ENCODE results near the gene SIRT7. TPM values are rescaled to one million over a fixed set of nuclear protein-coding genes. Genes with fewer than 3 reads are reported as not detected.
A peak's percentile ranks its signal among the peaks of the same experiment; 100 is the strongest.
"Not testable (repeated sequence)": the region's sequence is repeated elsewhere in the genome, so short reads cannot be mapped to it uniquely, and the experiment has no call there.

SIRT7 gene
- total RNA-seq, 1 experiment from 2014 or later = 24.7 TPM

DNA sequence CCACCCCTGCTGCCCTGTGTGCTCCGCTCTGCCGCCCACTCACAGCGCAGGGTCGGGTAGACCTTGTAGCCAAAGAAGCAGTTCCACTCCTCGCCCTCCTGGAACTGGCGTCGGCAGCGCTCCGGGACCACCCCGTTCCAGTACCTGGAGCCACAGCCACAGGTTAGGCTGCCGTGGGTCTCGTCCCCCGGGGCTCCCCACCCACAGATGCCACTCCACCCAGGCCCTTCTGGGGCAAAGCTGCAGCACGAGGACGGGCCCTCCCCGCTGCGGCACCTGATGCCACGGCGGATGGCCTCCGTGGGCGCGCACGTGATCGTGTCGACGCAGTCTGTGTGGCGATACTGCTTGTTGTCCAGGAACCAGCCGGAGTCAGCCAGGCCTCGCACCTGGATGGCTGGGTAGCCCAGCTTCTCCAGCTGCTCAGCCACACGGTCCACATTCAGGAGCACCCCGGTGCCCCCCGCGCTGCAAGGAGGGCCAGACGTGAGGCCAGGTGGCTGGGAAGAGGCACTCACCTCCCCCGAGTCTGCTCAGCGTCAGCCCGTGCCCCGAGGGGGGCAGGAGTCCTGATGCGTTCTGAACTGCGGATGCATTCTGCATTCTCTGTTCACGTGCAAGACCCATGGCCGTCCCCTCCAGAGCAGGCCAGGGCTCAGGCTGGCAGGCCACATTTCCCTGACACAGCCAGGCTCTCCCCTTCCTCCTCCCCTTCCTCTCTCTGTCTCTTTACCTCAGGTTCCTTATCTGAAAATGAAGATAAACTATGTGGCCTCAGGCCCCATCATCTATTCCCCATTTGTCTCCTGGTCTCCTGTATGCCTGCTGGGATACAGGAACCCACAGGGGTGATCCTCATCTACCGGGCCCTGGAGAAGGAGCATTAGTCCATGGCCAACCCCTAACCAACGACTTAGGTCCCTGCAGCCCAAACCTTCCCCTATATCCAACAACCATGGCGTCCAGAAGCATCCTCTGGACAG, 38.9 kb upstream of the SIRT7 start:
- DNase-seq (ENCODE audit: low read depth, low spot score) = no peak
- in situ Hi-C loops (cut with HindIII; ENCODE audit: low pct_unique_long_range_greater_than_20kb, low sequenced_read_pairs) = no loop called here

DNA sequence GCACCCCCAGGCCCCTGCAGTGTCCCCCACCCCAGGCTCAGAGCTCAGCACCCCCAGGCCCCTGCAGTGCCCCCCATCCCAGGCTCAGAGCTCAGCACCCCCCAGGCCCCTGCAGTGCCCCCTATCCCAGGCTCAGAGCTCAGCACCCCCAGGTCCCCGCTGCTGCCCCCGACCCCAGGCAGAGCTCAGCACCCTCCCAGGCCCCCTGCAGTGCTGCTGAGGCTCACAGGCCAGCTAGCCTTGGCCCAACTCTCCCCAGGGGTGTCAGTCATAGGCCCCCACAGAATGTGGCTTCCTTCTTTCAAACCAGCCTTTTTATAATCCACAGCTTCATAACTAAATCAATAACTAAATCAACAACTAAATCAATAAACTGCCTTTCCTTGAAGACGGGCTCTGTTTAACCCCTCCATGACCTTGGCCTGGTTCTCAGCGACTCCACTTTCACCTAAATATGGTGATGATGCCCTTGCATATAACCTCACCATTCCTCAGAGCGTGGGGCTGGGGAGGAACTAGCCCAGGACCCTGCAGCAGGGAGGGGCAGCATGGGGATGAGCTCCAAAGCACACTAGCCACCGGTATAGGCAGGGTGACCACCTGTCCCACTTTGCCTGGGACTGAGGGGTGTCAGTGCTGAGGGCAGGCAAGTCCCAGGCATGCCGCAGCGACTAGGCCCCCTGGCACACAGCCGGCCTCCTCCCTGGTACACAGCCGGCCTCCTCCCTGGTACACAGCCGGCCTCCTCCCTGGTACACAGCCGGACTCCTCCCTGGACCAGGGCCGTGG, 38.0 kb upstream of the SIRT7 start:
- no peak for DNase-seq (ENCODE audit: low read depth, low spot score)
- in situ Hi-C loops (cut with HindIII; ENCODE audit: low pct_unique_long_range_greater_than_20kb, low sequenced_read_pairs) = no loop called here

DNA sequence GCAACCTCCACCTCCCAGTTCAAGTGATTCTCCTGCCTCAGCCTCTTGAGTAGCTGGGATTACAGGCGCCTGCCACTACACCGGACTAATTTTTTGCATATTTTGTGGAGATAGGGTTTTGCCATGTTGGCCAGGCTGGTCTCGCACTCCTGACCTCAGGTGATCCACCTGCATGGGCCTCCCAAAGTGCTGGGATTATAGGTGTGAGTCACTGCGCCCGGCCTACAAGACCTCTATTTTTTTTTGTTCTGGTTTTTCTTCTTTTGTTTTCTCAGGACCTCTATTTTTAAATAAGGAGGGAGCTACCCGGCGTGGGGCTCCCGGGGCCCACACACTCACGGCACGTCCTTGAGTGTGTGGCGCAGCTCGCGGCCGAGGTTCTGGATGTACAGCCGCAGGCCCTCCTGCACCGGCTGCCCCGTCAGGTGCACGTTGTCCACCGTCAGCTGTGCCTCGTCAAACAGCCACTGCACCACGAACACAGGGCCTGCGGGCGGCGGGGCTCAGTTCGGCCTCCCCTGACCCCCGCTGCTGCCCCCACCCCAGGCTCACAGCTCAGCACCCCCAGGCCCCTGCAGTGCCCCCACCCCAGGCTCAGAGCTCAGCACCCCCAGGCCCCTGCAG, 37.2 kb upstream of the SIRT7 start:
- in situ Hi-C loops (cut with HindIII; ENCODE audit: low pct_unique_long_range_greater_than_20kb, low sequenced_read_pairs) = no loop called here
- DNase-seq (ENCODE audit: low read depth, low spot score) = no peak

DNA sequence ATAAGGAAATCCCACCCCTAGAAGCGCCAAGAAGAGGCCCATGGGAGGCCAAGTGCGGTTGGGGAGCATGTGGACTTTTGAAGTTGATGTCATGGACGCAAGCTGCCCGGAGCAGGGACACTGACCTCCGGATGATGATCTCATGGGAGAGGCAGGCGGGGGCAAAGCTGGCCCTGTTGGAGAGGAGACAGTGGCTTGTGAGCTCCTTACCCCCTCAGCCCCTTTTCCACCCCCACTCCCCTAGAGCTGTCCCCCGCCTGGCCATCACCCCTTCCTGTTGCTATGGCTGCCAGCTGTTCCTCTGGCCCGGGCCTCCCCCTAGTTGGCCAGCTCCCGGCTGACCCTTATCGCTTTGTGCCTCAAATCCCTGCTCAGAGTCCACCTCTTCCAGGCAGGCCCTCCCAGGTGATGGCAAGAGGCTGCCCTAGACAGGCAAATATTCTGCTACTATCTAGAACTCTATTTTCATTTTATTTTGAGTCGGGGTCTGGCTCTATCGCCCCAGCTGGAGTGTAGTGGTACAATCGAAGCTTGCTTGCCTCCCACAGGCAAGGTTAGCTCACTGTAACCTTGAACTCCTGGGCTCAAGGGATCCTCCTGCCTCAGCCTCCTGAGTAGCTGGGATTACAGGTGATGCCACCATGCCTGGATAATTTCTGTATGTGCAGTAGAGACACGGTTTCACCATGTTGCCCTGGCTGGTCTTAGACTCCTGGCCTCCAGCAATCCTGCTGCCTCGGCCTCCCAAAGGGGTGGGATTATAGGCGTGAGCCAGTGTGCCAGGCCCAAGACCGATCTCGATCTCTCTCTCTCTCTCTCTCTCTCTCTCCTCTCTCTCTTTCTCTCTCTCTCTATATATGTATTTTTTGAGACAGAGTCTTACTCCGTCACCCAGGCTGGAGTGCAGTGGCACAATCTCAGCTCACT, 36.4 kb upstream of the SIRT7 start:
- no peak for DNase-seq (ENCODE audit: low read depth, low spot score)
- in situ Hi-C loops (cut with HindIII; ENCODE audit: low pct_unique_long_range_greater_than_20kb, low sequenced_read_pairs) = no loop called here

DNA sequence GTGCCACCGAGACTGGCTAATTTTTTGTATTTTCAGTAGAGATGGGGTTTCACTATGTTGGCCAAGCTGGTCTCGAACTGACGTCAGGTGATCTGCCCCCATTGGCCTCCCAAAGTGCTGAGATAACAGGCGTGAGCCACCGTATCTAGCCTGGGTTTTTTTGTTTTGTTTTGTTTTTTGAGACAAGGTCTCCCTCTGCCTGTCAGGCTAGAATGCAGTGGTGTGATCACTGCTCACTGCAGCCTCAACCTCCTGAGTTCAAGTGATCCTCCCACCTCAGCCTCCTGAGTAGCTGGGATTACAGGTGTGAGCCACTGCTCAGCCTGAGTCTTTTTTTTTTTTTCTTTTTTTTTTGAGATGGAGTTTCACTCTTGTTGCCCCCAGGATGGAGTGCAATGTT, 35.5 kb upstream of the SIRT7 start:
- in situ Hi-C loops (cut with HindIII; ENCODE audit: low pct_unique_long_range_greater_than_20kb, low sequenced_read_pairs) = not testable (repeated sequence)
- peak; percentile 42 for DNase-seq (ENCODE audit: low read depth, low spot score)

DNA sequence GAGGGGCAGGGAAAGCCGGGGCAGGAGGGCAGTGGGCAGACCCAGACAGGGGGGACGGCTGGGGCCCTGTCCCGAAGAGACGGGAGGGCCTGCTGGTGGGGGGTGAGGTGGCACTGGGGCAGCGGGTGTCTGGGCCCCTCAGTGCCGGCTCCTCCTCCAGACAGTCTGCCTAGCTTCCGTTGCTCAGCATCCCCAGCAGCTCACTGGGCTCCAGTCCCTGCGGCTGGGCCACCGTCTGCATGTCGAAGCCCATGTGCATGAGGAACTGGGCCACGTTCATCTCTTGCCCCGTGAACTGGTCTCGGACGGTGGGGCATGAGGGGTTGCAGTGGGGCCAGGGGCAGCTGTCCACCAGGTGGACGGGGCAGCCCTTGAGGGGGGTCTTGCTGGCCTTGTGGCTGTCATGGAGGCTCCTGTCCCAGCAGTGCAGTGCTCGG, 34.8 kb upstream of the SIRT7 start:
- no peak for DNase-seq (ENCODE audit: low read depth, low spot score)
- in situ Hi-C loops (cut with HindIII; ENCODE audit: low pct_unique_long_range_greater_than_20kb, low sequenced_read_pairs) = no loop called here

DNA sequence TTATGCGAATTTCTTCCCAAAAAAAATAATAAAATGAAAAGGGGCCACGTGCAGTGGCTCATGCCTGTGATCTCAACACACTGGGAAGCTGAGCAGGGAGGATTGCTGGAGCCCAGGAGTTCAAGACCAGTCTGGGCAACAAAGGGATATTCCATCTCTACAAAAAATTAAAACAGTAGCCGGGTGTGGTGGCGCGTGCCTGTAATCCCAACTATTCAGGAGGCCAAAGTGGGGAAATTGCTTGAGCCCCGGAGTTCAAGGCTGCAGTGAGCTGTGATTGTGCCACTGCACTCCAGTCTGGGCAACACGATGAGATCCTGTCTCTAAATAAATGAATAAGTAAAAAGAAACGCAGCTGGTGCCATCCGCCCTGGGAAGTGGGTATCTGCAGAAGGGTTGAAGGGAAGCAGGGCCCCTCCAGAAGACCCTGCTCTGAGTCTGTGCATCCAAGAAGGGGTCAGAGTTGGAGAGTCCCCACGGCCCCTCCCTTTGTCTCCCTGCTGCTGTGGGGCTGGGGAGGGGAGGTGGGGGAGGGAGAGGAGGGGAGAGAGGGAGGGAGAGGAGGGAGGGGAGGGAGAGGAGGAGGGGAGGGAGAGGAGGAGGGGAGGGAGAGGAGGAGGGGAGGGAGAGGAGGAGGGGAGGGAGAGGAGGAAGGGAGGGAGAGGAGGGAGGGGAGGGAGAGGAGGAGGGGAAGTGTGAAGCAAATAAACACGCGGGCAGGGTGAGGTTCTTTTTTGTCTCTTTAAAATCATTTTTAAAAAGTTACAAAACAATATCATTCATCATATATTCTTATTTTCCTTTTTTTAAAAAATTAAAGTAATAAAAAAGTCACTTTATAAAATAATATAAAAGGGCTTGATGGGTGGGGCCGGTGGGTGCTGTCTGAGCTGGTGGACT, 34.1 kb upstream of the SIRT7 start:
- no peak for DNase-seq (ENCODE audit: low read depth, low spot score)
- in situ Hi-C loops (cut with HindIII; ENCODE audit: low pct_unique_long_range_greater_than_20kb, low sequenced_read_pairs) = no loop called here

DNA sequence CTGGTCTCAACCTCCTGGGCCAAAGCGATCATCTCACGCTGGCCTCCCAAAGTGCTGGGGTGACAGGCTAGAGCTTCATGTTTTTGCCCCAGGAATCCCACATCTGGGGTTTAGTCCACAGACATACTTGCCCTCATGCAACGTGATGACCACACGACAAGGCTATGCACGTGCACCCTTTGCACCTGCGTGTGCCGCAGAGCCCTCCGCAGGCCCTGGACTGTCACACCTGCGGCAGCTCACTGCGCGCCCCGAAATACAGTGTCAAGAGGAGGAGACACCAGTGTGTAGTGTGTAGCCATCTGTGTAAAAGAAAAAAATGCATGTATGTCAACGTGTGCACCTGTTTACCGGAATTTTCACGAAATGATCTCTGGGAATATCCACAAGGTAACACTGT, 32.5 kb upstream of the SIRT7 start:
- in situ Hi-C loops (cut with HindIII; ENCODE audit: low pct_unique_long_range_greater_than_20kb, low sequenced_read_pairs) = no loop called here
- DNase-seq (ENCODE audit: low read depth, low spot score) = no peak

DNA sequence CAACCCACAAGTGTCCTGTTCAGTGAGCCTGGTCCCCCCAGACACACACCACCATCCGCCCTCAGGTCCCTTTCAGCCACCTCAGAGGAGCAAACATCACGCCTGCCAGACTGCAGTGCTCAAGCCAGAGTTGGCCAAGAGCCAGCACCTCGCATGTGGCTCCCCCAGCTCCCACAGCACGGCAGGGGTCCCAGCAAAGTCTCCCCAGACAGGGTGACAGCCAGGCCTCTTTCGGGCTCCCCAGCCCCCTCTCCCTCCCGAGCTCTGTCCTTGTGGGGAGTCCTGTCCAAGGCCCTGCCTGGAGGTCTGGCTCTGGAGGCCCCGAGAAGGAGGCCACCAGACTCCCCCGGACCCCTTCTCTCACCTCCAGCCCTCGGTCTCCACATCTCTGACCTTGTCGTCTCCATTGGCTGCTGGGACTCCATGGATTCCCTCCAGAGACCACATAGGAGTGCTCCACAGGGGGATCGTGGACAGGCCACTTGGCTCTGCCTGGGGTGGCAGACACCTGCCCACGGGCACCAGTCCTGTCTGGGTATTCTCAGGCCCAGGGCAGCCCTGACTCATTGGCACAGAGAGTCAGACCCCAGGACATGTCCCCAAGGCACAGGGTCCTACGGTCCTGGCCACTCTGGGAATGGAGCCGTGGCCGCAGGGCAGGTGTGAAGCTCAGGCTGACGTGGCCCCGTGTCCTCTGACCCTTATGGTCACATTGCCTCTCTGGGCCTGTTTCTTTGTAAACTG, 30.8 kb upstream of the SIRT7 start:
- in situ Hi-C loops (cut with HindIII; ENCODE audit: low pct_unique_long_range_greater_than_20kb, low sequenced_read_pairs) = no loop called here
- DNase-seq (ENCODE audit: low read depth, low spot score) = no peak

DNA sequence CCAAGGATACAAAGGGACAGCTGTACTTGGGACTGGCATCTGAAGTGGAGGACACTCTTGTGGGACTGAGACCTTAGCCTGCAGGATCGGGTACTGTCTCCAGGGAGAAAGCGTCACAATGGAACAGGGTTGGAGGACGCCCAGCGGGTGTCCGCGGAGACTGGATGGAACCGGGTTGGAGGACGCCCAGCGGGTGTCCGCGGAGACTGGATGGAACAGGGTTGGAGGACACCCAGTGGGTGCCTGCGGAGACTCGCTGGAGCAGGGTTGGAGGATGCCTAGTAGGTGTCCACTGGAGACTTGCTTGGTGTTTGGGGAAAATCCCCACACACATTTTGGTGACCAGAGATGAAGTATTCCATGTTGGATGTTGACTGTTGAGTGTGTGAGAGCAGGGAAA, 29.2 kb upstream of the SIRT7 start, which contains the start of gene MYADML2:
Gene MYADML2, minus strand, starts transcription at position 45 of the 400 bp plus-strand sequence. CDS start 5,492 bp downstream, outside the sequence.
- in situ Hi-C loops (cut with HindIII; ENCODE audit: low pct_unique_long_range_greater_than_20kb, low sequenced_read_pairs) = no loop called here

DNA sequence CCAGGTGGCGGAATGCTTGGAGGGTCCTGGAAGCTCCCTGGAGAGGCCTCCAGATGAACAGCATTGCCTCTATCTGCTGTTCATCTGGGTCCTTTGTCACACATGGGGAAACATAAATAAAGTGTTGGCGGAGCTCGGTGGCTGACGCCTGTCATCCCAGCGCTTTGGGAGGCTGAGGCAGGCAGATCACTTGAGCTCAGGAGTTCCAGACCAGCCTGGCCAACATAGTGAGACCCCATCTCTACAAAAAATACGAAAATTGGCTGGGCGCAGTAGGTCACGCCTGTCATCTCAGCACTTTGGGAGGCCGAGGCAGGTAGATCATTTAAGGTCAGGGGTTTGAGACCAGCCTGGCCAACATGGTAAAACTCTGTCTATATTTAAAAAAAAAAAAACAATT, 26.9 kb upstream of the SIRT7 start:
- no peak for DNase-seq (ENCODE audit: low read depth, low spot score)
- in situ Hi-C loops (cut with HindIII; ENCODE audit: low pct_unique_long_range_greater_than_20kb, low sequenced_read_pairs) = no loop called here

More for the DNA sequence above, 29.2 kb upstream of the SIRT7 start, which contains the start of gene MYADML2:
- DNase-seq (ENCODE audit: low read depth, low spot score) = no peak

DNA sequence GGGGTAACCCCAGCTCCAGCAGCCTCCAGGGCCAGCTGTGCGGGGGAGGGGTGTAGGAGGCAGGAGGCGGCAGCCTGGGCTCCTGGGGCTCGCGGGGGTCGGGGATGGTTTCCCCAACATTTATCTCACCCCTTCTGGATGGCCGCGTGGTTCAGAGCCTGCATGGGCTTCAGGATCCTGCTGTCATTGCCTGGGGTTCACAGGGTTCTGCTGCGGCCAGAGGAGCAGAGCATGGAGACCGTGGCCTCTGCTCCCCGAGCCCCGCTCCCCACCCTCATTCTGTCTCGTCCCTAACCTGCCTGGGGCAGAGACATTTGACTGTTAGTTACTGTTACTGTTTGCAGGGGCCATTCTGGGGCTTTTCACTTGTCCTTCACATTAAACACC, 24.2 kb upstream of the SIRT7 start:
- in situ Hi-C loops (cut with HindIII; ENCODE audit: low pct_unique_long_range_greater_than_20kb, low sequenced_read_pairs) = no loop called here
- DNase-seq (ENCODE audit: low read depth, low spot score) = no peak

DNA sequence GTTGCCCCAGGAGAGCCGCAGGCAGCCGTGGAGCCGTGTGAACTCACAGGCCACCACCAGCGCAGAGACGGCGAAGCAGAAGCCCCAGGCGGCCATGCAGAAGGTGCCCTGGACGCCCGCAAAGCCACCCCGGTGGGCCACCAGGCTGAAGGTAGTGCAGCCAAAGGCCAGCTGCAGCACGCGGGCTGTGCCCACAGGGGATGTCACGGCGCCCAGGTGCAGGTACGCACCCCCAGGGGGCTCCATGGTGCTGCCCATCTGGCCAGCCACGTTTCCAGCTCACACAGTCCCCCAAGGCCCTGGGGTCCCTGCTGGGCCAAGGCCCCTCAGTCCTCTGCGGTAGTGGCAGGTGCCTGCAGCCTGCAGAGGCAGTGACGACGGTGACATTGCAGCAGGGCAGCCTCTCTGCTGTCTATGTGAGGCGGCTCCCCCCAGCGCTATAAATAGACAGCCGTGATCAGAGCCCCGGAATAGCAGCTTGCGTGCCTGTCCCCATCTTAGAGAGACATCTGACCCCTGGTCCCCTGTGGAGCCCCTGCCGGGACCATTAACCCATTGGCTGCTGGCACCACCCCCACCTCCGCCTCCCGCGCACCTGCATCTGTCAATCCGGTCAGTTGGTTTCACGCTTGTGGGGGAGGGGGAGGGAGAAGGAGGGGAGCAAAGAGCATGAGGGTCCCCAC, 23.6 kb upstream of the SIRT7 start:
- in situ Hi-C loops (cut with HindIII; ENCODE audit: low pct_unique_long_range_greater_than_20kb, low sequenced_read_pairs) = no loop called here

DNA sequence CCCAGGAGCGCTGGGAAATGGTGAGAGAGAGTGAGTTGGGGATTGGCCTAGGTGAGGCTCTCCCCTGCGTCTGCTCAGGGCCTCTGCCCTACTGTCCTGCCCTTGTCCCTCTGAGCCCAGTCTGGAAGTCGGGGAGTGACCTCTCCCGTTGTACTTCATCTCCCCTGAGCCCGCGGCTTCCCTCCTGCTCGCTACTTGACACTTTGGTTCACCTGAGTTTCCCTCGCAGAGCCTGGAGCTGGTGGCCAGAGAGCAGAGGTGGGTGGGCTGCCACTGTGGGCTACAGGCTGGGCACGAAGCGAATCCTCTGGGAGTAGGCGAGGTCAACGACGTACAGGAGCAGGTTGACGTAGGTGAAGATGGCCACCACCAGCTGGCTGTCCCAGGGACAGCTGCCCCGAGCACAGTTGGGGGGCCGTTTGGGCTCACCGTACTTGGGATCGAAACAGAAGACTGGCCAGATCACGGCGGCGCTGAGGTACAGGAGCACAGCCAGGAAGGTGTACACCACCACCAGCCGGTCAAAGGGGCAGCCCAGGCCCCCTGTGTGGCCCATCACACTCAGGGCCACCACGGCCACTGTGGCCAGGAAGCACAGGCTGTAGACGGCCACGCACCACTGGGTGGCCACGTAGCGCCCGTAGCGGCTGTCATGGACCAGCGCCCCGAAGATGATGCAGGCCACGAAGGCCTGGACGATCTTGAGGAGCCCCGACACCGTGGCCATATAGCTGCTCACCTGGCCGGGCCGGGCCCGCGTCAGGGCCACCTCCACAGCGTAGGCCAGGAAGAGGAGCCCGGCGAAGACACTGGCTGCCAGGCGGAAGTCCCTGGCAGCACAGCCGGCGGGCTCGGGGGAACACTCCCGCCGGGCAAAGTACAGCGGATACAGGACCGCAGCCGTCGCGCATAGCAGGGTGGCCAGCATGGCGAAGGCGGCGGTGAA, 22.8 kb upstream of the SIRT7 start:
- DNase-seq (ENCODE audit: low read depth, low spot score) = no peak
- in situ Hi-C loops (cut with HindIII; ENCODE audit: low pct_unique_long_range_greater_than_20kb, low sequenced_read_pairs) = no loop called here

More for the DNA sequence above, 23.6 kb upstream of the SIRT7 start:
- no peak for DNase-seq (ENCODE audit: low read depth, low spot score)

All from SK-MEL-5 (cell line).